ENCODE data around the gene ITGAL.

DNA sequence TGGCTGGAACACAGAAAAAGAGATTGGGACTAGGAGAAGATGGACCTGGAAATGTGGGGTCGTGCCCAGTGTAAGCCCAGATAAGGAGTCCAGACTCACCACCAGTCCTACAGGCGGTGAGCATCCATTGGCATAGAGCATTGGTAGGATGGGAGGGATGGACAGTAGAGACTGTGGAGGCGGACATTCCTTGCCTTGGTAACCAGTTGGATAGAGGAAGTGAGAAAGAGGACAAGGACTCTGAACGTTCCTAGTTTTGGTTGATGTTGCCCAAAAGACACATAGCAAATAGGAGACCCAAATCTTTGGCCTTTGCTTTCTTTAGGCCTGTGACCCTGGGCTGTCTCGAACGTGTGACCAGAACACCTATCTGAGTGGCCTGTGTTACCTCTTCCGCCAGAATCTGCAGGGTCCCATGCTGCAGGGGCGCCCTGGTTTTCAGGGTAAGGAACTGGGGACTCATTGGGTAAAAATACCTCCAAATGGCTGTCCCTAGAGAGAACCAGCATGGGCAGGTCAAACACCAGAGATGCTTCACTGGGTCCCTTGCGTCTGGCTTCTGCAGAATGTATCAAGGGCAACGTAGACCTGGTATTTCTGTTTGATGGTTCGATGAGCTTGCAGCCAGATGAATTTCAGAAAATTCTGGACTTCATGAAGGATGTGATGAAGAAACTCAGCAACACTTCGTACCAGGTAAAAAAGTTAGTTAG lies 6.4 kb downstream of the ITGAL start:
- TF ChIP-seq CTCF (IDR thresholded peaks at IDR 0.05; ENCODE audit: borderline replicate concordance, extremely low read depth, low read length, poor library complexity, severe bottlenecking) (no peak), EZH2 (IDR thresholded peaks at IDR 0.05; ENCODE audit: borderline replicate concordance, low read depth, low read length, severe bottlenecking) (no peak)
